ENCODE measurements around the gene PAQR9. TPM values are rescaled to one million over a fixed set of nuclear protein-coding genes. Genes with fewer than 3 reads are reported as not detected.

Gene PAQR9
- total and polyA plus RNA-seq, 10 donors = 0.04 to 0.64 (median 0.42) TPM; not detected in 6

DNA sequence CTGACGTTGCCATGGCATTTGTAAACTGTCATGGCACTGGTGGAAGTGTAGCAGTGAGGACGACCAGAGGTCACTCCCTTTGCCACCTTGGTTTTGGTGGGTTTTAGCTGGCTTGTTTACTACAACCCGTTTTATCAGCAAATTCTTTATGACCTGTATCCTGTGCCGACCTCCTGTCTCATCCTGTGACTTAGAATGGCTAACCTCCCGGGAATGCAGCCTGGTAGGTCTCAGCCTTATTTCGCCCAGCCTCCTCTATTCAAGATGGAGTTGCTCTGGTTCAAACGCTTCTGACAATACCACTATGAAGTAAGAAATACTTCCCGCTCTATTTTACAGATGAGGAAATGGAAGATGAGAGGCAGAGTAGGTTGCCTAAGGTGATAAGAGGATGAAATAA is 16.6 kb downstream of the PAQR9 start:
- H3K4me3 ChIP-seq = peak overlapping the region in 1 of 8 donors; percentile 46
- H3K4me1 ChIP-seq = peaks cover 0 to 15% (median 3%) of the 10 kb centered on the region in 6 donors
- 45 to 60% (median 58%) methylated on average over 8 of the region's 8 CpGs for WGBS, 5 donors
- DNase-seq = no peak
- TF ChIP-seq, protein P1, sequence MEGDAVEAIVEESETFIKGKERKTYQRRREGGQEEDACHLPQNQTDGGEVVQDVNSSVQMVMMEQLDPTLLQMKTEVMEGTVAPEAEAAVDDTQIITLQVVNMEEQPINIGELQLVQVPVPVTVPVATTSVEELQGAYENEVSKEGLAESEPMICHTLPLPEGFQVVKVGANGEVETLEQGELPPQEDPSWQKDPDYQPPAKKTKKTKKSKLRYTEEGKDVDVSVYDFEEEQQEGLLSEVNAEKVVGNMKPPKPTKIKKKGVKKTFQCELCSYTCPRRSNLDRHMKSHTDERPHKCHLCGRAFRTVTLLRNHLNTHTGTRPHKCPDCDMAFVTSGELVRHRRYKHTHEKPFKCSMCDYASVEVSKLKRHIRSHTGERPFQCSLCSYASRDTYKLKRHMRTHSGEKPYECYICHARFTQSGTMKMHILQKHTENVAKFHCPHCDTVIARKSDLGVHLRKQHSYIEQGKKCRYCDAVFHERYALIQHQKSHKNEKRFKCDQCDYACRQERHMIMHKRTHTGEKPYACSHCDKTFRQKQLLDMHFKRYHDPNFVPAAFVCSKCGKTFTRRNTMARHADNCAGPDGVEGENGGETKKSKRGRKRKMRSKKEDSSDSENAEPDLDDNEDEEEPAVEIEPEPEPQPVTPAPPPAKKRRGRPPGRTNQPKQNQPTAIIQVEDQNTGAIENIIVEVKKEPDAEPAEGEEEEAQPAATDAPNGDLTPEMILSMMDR (IDR thresholded peaks at IDR 0.05 in 8 of 11, conservative IDR thresholded peaks at IDR 0.05 in 3 of 11) = no peak
- no peak for TF ChIP-seq POLR2A (IDR thresholded peaks at IDR 0.05)
- TF ChIP-seq POLR2AphosphoS5 (IDR thresholded peaks at IDR 0.05) = no peak
- no peak overlapping the region for H3K27ac ChIP-seq
- H3K9me3 ChIP-seq = no peaks in the 10 kb centered on the region
- no peaks in the 10 kb centered on the region for H3K36me3 ChIP-seq
- H3K27me3 ChIP-seq (replicated peaks in 1 of 7) = peaks cover 0 to 45% (median 13%) of the 10 kb centered on the region in 7 donors
- intact Hi-C loops (cut with DNase I; ENCODE audit: low total_unique reads) = no loop called here

DNA sequence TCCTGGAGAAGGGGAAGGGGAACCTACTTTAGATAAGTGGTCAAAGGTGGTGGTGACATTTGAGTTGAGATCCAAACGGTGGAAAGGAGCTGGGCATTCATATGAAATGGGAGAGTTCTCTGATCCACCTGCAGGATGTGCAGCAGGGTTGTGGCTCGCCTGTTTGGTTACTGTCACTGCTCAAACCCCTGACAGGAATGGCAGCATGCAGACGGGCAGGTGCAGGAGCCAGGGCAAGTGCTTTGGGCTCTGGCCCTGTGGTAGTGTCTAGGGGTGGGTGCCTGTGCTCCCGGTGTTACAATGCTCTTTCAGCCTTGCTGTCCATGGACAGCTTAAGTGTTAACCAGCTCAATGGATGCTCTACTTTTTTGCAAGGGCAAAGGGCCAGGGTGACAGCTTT is 18.5 kb downstream of the PAQR9 start:
- H3K36me3 ChIP-seq = no peaks in the 10 kb centered on the region
- peaks cover 0 to 15% (median 3%) of the 10 kb centered on the region in 6 donors for H3K4me1 ChIP-seq
- H3K9me3 ChIP-seq = no peaks in the 10 kb centered on the region
- TF ChIP-seq, protein P1 (IDR thresholded peaks at IDR 0.05 in 8 of 11, conservative IDR thresholded peaks at IDR 0.05 in 3 of 11) = no peak
- TF ChIP-seq POLR2A (IDR thresholded peaks at IDR 0.05) (no peak), POLR2AphosphoS5 (IDR thresholded peaks at IDR 0.05) (no peak)
- 54 to 91% (median 83%) methylated on average over 3 to 4 of the region's 4 CpGs for WGBS, 5 donors
- peak overlapping the region in 1 of 8 donors; percentile 21 for H3K27ac ChIP-seq
- intact Hi-C loops (cut with DNase I; ENCODE audit: low total_unique reads) = no loop called here
- no peak for DNase-seq
- H3K27me3 ChIP-seq (replicated peaks in 1 of 7) = peaks cover 0 to 36% (median 13%) of the 10 kb centered on the region in 7 donors
- H3K4me3 ChIP-seq = no peak overlapping the region

DNA sequence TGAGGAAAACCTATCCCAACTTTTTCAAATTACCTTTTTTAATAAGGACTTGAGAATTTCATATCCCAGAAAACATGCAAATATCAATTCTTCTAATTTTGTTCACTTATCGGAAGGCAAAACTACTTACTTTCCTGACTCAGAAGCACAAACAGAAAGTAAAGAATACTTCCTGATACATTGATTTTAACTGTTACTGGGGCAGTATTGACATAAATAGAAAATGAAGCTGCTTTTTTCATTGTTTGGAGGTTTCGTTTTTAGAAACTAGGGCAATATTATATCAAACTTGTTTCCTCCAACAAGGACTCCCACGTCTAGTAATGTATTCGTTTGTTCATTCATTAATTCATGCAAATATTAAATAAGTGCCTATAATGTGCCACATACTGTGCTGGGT is 19.1 kb downstream of the PAQR9 start:
- Histone ChIP-seq H3K27me3 (replicated peaks in 1 of 7) (peaks cover 0 to 29% (median 13%) of the 10 kb centered on the region in 7 donors), H3K4me1 (peaks cover 0 to 15% (median 3%) of the 10 kb centered on the region in 6 donors), H3K27ac (peak overlapping the region in 2 of 8 donors; percentile 0 to 21), H3K4me3 (peak overlapping the region in 3 of 8 donors; percentile 1 to 37 (median 7)), H3K9me3 (no peaks in the 10 kb centered on the region), H3K36me3 (no peaks in the 10 kb centered on the region)
- intact Hi-C loops (cut with DNase I; ENCODE audit: low total_unique reads) = no loop called here
- TF ChIP-seq, protein P1 (IDR thresholded peaks at IDR 0.05 in 8 of 11, conservative IDR thresholded peaks at IDR 0.05 in 3 of 11) = no peak
- TF ChIP-seq POLR2AphosphoS5 (IDR thresholded peaks at IDR 0.05) (no peak), POLR2A (IDR thresholded peaks at IDR 0.05) (no peak)
- no peak for DNase-seq
- 40 to 54% (median 48%) methylated on average over 4 of the region's 4 CpGs for WGBS, 5 donors

DNA sequence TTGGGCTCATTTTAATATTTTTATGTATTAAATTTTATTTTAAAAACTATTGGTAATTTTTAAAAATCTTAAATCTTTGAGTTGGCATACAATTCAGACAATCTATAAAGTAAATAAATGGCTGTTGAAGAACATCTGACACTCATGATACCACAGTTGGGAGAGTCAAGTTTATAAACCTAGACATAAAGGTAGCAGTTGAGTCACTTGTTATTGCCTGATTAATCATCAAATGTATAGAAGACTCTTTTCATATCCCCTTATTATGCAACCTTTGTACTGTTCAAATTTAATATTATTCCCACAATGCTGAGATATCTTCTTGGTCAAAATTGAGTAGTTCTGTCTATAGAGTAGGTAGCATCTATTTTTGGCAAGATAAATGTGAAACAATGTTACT is 19.6 kb downstream of the PAQR9 start:
- TF ChIP-seq, protein P1 (IDR thresholded peaks at IDR 0.05 in 8 of 11, conservative IDR thresholded peaks at IDR 0.05 in 3 of 11) = no peak
- TF ChIP-seq POLR2A (IDR thresholded peaks at IDR 0.05) (no peak), POLR2AphosphoS5 (IDR thresholded peaks at IDR 0.05) (no peak)
- peaks cover 0 to 28% (median 13%) of the 10 kb centered on the region in 7 donors for H3K27me3 ChIP-seq (replicated peaks in 1 of 7)

More for the DNA sequence above, 19.6 kb downstream of the PAQR9 start:
- H3K9me3 ChIP-seq = no peaks in the 10 kb centered on the region
- H3K4me3 ChIP-seq = peak overlapping the region in 2 of 8 donors; percentile 1 to 37
- H3K36me3 ChIP-seq = no peaks in the 10 kb centered on the region
- peak overlapping the region in 2 of 8 donors; percentile 0 to 21 for H3K27ac ChIP-seq
- H3K4me1 ChIP-seq = peaks cover 0 to 15% (median 3%) of the 10 kb centered on the region in 6 donors
- no peak for DNase-seq
- intact Hi-C loops (cut with DNase I; ENCODE audit: low total_unique reads) = no loop called here
